Mesenteric fat pad (tissue), 1 donor: Measurements from ENCODE around the gene PRSS21. TPM values are rescaled to one million over a fixed set of nuclear protein-coding genes. Genes with fewer than 3 reads are reported as not detected.

Experiments
- DNase-seq: peaks from one replicate; pipeline ENCODE4 v3.0.0-alpha.2; 2020; ENCODE audit warnings: low spot score
- total RNA-seq: library from RNA; stranded (reverse); fragmentation: NEBNext Ultra II Directional; extraction: Animal tissue kit (Norgen Biotek cat#: 25700); gene quantifications from one replicate; pipeline ENCODE4 v1.2.1, GENCODE V29; 2021
- donor health status: DM: yes; HTN: yes; CAD: no.

The PRSS21 gene
- total RNA-seq, 1 donor from 2014 or later, result not detected

DNA sequence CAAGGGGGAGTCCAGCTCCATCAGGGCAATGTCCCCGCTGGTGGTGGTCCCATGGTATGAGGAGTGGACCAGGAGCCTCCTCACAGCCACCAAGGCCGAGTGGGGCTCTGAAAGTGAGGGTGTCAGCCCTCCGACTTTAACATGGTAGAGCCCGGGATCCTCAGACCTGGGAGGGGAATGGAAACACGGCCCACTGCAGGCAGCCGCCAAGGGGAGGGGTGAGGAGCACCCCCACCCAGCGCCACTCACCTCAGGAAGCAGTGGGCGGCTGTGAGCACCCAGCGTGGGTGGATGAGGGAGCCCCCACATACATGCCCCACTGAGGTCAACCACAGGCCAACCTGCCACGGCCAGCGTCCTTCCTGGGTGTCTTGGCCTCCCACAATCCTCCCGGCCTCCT is 23.9 kb downstream of the PRSS21 start:
- no peak for DNase-seq

- DNase-seq, result no peak
Measured at GRCh38 chr16:2841606-2842339, 24.7 kb downstream of the PRSS21 start.

DNA sequence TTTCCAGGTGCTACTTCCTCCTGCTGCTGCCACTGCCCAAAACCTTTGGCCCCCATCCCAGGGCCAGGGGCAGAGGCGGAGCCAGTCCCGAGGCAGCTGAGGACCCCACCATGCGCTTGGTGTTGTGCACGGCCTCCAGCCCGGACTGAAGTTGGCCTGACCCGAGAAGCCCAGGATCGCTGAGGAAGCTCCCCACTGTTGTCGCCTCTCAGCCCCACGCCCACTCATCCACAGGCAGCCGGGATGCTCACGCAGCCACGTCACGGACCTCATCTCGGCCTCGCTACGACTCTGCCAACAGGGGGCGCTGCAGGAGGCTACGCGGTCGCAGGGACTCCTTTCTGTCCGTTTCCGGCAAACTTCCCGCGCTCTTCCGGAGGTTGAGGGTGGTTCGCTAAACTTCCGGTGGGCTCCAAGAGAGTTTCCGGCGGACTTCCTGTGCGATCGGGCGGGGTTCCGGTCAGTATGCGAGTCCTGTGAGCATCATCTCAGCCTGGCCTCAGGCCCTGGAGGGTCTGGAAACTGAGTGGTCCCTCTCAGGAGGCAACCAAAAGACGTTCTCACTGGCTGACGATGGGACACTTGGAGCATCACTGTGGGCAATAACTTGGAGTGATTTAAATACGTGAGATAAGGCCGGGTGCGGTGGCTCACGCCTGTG is 25.4 kb downstream of the PRSS21 start:
- no peak for DNase-seq

DNA sequence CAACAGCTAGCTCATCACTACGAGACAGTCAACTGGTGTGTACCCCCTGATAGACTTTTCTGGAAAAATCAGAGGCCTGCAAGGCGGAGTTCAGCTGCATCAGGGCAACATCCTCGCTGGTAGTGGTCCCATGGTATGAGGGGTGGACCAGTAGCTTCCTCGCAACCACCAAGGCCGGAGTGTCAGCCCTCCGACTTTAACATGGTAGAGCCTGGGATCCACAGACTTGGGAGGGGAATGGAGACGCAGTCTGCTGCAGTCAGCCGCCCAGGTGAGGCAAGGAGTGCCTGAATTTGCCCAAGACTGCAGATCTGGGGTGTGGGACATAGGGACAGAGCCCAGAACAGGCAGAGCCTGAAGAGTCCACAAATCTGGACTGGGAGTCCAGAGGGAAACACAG is 26.5 kb downstream of the PRSS21 start:
- DNase-seq, result no peak

- DNase-seq, result no peak
Measured at GRCh38 chr16:2845116-2845515, 28.1 kb downstream of the PRSS21 start.

DNA sequence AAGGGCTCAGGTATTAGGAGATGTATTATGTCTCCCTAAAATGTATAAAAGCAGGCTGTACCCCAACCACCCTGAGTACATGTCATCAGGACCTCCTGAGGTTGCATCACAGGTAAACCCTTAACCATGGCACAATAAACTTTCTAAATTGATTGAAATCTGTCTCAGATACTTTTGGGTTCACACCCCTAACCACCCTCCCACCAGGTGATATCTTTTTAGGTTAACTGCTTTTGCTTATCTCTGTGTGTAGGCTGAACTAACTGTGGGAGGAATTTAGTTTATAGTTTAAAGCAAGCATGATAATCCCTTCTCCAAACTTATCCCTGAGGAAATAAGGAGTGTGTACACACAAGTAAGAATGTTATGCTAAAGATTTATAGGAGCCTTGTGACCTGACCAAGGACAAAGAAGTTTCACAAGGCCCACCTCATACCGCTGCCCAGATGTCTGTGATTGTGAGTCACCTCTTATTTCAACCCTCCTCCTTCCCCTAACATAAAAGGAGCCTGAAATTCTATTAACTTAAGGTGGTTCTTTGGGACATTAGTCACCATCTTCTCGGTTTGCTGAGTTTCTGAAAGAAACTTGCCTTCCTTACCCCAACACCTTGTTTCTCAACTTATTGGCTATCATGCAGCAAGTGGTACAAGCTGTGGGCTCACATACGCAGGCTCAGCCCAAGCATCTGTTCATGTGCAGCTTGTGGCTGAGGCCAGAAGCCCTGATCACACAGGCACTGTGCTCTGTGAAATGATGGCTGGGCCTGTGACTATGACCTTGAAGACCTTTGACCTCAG is 29.7 kb downstream of the PRSS21 start:
- no peak for DNase-seq

GRCh38 chr16:2848933-2849725 is 32.1 kb downstream of the PRSS21 start:
- no peak for DNase-seq

DNA sequence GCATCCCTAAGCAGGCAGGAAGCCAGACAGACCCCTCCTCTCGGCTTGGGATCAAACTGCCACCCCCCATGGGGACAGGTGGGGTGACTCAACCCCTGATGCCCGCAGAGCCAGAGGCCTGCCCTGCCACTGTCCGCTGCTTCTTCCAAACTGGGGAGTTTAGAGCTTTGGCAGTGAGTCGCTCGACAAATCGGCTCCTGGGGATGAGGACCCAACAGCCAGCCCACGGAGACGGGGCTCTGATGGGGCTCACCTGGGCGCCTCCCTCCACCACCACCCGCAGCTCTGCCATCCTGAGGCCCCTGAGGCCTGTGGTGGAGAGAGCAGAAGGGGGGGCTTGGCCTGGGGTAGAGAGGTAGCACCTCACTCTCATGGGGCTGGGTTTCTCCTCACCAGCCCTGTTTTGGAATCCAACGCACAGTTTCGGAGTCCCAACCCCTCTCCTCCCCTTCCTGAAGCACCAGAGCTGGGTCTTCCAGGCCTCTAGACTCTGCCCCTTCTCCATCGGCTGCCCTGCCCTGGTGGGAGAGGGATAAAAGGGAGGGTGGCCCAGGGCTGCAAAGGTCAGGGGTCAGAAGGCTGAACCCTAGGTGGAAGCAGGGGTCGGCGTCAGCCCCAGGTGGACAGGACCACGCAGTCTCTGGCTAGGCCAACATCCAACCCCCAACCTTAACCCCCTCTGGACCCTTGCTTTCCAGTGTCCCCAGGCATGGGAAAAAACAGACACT is 35.1 kb downstream of the PRSS21 start:
- DNase-seq, result peak; percentile 80

DNA sequence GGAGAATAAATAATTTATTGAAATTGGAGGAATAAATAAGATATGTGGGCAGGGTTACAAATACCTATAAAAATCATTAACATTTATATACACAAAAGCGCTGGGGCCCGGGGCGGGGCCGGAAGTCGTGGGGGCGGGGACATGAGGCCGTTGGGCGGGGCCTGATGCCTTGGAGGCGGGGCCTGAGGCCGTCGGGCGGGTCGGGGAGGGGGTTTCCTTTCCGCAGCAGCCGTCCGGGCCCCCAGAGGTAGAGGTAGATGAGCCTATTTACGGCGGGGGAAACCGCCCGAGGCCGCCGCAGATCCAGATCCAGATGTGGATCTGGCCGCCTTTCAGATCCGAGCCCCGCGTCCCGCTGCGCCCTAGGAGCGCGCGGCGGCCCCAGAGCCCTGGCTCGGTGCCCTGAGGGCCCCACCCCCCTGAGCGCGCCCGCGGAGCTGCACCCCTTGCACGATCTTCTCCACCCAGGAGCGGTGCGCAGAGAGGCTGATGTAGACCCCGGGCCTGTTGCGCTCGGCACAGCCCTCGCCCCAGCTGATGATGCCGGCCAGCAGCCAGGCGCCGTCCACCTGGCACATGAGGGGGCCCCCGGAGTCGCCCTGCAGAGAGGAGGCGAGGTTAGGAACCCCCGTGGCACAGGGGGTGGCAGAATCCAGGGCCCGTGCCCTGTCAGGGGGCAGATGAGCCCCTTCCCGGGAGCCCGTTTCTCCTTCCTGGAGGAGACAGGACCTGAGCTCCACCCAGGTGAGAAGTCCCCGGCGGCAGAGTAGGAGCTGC is 35.9 kb downstream of the PRSS21 start:
- DNase-seq, result no peak

DNA sequence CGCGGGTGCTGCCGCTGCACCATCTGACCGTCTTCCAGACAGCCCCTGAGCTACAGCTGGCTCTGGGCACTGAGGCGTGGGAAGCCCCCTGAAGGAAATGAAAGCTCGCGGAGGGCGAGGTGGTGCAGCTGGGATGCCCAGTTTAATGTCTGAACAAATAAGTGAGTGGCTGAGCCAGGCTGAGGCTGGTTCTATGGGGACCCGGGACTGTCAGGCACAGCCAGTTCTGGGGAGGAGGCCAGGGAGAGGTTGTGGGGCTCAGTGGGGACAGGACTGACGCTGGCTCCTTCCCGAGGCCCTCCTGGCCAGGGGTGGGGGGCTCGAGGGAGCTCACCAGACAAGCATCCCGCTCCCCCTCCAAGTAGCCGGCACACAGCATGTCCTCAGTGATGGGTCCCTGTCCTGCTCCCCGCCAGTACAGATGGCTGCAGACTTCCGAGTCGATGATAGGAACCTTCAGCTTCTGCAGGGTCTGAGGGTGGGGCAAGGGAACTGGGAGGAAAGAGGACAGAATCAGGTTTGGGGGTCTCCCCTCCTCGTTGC is 36.6 kb downstream of the PRSS21 start:
- DNase-seq, result no peak

DNA sequence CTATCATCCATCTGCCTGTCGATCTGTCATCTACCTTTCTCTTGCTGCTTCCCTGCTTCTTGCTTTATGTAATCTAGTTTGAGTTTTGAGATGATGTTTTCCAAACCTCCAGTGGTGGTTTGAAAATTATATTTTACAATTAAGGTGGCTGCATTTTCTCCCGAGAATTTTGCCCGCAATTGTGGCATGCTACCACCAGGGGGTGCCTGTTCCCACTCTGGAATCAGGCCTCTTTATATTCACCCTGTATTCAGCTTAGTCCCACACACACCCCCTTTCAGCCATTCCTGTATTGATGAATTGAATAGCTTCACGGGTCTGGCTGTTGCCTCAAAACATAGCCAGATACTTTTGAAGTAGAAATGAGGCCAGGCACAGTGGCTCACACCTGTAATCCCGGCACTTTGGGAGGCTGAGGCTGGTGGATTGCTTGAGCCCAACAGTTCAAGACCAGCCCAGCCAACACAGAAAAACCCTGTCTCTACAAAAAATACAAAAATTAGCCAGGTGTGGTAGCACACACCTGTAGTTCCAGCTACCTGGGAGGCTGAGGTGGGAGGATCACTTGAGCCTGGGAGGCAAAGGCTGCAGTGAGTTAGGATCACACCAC is 37.8 kb downstream of the PRSS21 start:
- DNase-seq, result no peak

- no peak for DNase-seq
Measured at GRCh38 chr16:2855536-2855935, 38.5 kb downstream of the PRSS21 start.

GRCh38 chr16:2856061-2856670 is 39.1 kb downstream of the PRSS21 start:
- no peak for DNase-seq

DNA sequence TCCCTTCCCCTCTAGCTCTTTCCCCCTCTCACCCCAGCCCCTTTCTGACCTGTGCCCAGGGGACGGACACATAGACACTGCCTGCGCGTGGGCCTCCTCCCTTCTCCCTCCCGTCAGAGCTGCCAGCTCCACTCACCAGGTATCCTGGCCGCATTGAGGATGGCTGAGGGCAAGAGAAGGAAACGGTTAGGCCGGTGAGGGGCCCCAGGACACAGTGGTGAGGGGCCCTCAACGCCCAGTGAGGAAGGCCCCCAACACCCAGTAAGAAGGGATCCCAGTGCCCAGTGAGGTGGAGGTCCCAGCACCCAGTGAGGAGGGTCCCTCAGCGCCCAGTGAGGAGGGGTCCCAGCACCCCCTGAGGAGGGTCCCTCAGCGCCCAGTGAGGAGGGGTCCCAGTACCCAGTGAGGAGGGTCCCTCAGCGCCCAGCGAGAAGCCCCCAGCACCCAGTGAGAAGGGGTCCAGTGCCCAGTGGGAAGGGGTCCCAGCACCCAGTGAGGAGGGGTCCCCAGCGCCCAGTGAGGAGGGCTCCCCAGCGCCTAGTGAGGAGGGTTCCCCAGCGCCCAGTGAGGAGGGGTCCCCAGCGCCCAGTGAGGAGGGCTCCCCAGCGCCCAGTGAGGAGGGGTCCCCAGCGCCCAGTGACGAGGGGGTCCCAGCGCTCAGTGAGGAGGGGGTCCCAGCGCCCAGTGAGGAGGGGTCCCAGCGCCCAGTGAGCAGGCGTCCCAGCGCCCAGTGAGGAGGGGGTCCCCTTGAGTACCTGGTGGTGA is 39.8 kb downstream of the PRSS21 start:
- no peak for DNase-seq

- DNase-seq, result no peak
Measured at GRCh38 chr16:2857451-2858244, 40.6 kb downstream of the PRSS21 start, which contains the start of gene PRSS22. TSS of gene PRSS22 (minus strand) at chr16:2858170. CDS start at chr16:2858104, 66 bp downstream.

DNA sequence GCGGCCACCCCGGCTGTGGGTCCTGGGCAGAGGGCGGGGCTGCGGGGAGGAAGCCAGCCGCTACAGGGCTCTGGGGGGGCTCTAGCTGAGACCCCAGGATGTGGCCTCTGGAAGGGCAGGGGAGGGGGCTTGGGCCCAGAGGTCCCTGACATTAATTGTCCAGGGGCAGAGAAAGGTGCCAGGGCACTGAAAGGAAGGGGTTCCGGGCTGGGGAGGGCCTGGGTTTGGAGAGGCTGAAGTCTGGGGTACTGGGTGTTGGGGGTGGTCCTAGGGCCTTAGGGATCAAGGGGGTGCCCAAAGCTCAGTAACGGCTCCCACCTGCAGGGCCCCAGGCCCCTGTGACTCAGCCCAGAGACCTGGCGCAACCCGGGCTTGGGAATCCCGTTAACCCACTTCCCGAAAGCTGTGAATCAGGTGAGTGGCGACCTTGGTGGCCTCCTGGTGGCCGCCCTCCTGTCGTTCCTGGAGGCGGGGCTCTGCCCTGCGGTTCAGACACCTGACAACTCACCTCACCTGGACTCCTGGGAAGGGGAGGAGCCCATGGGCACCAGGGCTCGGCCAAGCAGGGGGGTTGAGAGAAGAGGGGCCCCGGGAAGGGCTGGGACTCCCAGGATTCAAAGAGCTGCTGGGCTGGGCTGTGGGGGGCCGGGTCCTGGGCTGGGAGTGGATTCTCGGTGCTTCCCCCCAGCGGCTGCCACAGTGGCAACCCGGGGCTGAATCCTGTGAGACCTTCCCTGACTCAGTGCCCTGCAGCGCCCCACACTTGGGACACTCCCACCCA is 41.4 kb downstream of the PRSS21 start:
- DNase-seq, result no peak
